Colonic mucosa (tissue), 4 donors: ENCODE results near the gene INPP5F. TPM values are rescaled to one million over a fixed set of nuclear protein-coding genes. Genes with fewer than 3 reads are reported as not detected.
"Not testable (repeated sequence)": the region's sequence is repeated elsewhere in the genome, so short reads cannot be mapped to it uniquely, and the experiment has no call there.

Experiments
- DNase-seq: peaks from one replicate; pipeline ENCODE4 v3.0.0-alpha.2; 2020
- H3K27ac ChIP-seq: fragments of 200-600 bp; one replicate; pipeline ENCODE4 v1.8.0; 2021
- H3K27me3 ChIP-seq: fragments of 200-600 bp; one replicate; pipeline ENCODE4 v1.8.0; 2021
- H3K36me3 ChIP-seq: fragments of 200-600 bp; one replicate; pipeline ENCODE4 v1.8.0; 2021
- H3K4me1 ChIP-seq: fragments of 200-600 bp; one replicate; pipeline ENCODE4 v1.8.0; 2021; ENCODE audit warnings: mild to moderate bottlenecking
- H3K4me3 ChIP-seq: fragments of 200-600 bp; one replicate; pipeline ENCODE4 v1.8.0; 2021
- H3K9ac ChIP-seq, 2 donors: one replicate each; pipeline ENCODE4 v1.7.0; 2013; ENCODE audit warnings: control low read depth in 2 of 2, low read depth in 2 of 2, low read length in 2 of 2
- H3K9me3 ChIP-seq: fragments of 200-600 bp; one replicate; pipeline ENCODE4 v1.8.0; 2021
- intact Hi-C: fragments of 100-400 bp; cut with DNase I; formaldehyde crosslinking; loops from one replicate; pipeline ENCODE4 v1.14.1; 2022
- total RNA-seq, 2 donors: library from RNA; stranded (reverse); fragmentation: NEBNext Ultra II Directional in 1 of 2; extraction: Animal tissue kit (Norgen Biotek cat#: 25700) in 1 of 2; gene quantifications; one replicate each; pipeline ENCODE4 v1.2.1, GENCODE V29; 2021
- TF ChIP-seq, protein P1 (sequence below): fragments of 200-600 bp; IDR thresholded peaks from one replicate; pipeline ENCODE4 v1.8.0; 2022; ENCODE audit warnings: antibody characterized with exemption, mild to moderate bottlenecking
- donor health status: healthy.
- donor health status: DM: no; HTN: no; CAD: no.
- donor health status: DM: no; HTN: no; CAD: no.

INPP5F gene
- total RNA-seq, 2 donors from 2014 or later, result 12.6 to 15.6 TPM

DNA sequence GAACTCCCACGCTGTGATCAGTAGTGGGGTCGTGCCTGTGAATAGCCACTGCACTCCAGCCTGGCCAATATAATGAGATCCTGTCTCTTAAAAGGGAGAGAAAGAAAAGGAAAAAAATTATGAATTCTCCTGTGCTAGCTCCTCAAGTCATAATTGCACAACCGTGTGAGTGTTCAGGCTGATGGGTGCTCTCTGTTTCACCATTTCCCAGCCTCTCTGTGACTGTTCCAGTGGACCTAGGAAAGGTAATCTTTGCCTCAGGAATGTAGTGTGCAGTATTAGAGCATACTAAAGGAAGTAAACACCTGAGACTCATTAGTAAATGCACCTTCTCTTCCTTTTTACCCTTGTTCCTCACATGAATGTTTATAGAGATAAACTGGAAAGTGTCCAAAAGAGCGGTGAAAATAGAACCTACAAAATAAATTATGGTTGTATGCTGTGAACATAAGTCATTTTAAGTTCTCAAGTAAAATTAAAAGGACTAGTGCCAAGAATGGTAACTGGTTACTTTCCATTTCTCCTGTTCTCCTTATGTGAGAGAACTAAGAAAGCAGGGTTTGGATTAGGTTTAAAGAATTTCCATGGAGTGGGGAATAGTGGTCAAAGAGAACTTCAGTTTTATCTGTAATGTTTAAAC is 42.7 kb downstream of the INPP5F start:
- H3K9ac ChIP-seq, result no peak overlapping the region
- no peaks in the 10 kb centered on the region for H3K4me1 ChIP-seq
- H3K9me3 ChIP-seq, result no peaks in the 10 kb centered on the region
- no peak for DNase-seq
- TF ChIP-seq, protein P1, sequence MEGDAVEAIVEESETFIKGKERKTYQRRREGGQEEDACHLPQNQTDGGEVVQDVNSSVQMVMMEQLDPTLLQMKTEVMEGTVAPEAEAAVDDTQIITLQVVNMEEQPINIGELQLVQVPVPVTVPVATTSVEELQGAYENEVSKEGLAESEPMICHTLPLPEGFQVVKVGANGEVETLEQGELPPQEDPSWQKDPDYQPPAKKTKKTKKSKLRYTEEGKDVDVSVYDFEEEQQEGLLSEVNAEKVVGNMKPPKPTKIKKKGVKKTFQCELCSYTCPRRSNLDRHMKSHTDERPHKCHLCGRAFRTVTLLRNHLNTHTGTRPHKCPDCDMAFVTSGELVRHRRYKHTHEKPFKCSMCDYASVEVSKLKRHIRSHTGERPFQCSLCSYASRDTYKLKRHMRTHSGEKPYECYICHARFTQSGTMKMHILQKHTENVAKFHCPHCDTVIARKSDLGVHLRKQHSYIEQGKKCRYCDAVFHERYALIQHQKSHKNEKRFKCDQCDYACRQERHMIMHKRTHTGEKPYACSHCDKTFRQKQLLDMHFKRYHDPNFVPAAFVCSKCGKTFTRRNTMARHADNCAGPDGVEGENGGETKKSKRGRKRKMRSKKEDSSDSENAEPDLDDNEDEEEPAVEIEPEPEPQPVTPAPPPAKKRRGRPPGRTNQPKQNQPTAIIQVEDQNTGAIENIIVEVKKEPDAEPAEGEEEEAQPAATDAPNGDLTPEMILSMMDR, result no peak
- H3K27ac ChIP-seq, result no peak overlapping the region
- no peaks in the 10 kb centered on the region for H3K27me3 ChIP-seq
- H3K36me3 ChIP-seq, result no peaks in the 10 kb centered on the region
- intact Hi-C loops, result no loop called here
- H3K4me3 ChIP-seq, result no peak overlapping the region

DNA sequence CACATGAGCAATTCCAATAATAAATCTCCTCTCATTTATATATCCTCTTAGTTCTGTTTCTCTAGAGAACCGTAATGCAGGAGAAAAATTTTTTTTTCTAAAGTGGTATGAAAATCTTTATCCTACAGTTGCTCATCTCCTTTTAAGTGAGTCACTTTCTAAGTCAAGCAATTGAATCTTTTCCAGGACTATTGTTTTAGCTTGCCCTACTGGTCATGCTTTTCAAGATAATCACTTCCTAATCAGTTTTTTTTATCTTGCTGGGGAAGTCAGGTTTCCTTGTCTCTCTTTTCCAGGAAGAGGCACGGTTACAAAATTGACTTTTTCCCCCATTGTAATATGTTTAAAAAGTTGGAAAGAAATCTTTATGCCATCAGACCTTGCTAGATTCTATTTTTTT is 44.0 kb downstream of the INPP5F start:
- Histone ChIP-seq H3K9ac (no peak overlapping the region), H3K4me3 (no peak overlapping the region), H3K27ac (no peak overlapping the region), H3K4me1 (no peaks in the 10 kb centered on the region), H3K27me3 (no peaks in the 10 kb centered on the region), H3K36me3 (no peaks in the 10 kb centered on the region), H3K9me3 (no peaks in the 10 kb centered on the region)
- TF ChIP-seq, protein P1, result no peak
- intact Hi-C loops, result no loop called here
- DNase-seq, result no peak

DNA sequence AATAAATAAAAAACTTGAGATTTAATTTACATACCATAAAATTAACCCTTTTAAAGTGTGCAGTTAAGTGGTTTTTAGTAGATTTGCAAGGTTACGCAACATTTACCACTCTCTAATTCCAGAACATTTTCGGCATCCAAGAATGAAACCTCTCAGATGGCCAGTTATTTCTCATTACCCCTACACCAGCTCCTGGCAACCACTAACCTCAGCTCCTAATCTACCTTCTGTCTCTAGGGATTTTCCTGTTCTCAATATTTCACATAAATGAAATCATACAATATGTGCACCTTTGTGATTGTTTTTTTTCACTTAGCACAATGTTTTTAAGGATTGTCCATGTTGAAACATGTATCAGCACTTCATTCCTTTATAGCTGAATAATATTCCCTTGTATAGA is 45.1 kb downstream of the INPP5F start:
- H3K36me3 ChIP-seq, result no peaks in the 10 kb centered on the region
- H3K9ac ChIP-seq, result no peak overlapping the region
- intact Hi-C loops, result no loop called here
- no peaks in the 10 kb centered on the region for H3K9me3 ChIP-seq
- no peaks in the 10 kb centered on the region for H3K4me1 ChIP-seq
- H3K27me3 ChIP-seq, result no peaks in the 10 kb centered on the region
- no peak overlapping the region for H3K4me3 ChIP-seq
- DNase-seq, result no peak
- H3K27ac ChIP-seq, result no peak overlapping the region
- TF ChIP-seq, protein P1, result no peak

DNA sequence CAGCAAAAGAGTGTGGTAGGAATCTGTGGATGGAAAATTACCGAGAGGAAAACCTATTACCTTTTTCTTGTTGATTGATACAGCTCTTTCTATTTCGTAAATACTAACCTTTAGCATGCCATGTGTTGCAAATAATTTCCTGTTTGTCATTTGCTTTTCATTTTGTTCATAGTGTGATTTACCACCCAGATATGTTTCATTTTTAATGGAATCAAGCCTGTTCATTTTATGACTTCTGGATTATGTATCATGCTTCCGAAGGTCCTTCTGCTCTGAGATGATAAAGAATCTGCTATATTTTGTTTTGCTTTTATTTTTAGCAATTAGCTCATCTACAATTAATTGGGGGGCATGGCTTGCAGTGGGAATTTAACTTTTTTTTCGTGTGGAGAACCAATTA is 46.5 kb downstream of the INPP5F start:
- Histone ChIP-seq H3K27ac (no peak overlapping the region), H3K4me3 (no peak overlapping the region), H3K4me1 (no peaks in the 10 kb centered on the region), H3K36me3 (no peaks in the 10 kb centered on the region), H3K9me3 (no peaks in the 10 kb centered on the region), H3K9ac (no peak overlapping the region), H3K27me3 (no peaks in the 10 kb centered on the region)
- TF ChIP-seq, protein P1, result no peak
- intact Hi-C loops, result no loop called here
- no peak for DNase-seq

DNA sequence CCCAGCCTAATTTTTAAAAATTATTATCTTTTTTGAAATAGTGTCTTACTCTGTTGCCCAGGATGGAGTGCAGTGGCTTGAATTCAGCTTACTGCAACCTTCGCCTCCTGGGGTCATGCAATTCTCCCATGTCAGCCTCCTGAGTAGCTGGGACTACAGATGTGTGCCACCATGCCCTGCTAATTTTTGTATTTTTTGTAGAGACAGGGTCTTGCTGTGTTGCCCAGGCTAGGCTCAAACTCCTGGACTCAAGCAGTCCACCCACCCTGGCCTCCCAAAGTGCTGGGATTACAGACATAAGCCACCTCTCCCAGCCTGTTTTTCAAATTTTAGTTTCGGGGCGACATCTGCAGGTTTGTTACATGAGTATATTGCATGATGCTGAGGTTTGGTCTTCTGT is 47.2 kb downstream of the INPP5F start:
- H3K36me3 ChIP-seq, H3K4me3 ChIP-seq, H3K9me3 ChIP-seq, H3K4me1 ChIP-seq, intact Hi-C loops, H3K27ac ChIP-seq, H3K9ac ChIP-seq, DNase-seq, H3K27me3 ChIP-seq: not testable (repeated sequence)

DNA sequence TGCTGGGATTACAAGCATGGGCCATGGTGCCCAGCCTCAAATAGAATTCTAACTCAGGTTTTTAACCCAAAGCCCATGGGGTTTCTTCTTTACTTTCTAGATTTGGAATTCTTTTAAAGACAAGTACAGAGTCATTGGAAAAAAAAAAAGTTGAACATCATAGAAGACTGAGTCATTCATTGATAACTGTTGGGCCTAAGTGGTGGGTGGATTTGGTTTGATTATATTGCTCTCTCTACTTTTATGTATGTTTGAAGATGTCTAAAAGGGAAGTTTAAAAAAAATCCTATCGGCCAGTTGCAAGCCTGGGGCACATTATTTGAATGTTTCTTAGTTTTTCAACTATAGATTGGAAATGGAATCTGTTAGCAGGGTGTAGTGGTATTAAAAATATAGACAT is 49.7 kb downstream of the INPP5F start:
- intact Hi-C loops, result no loop called here
- H3K27ac ChIP-seq, result no peak overlapping the region
- H3K4me3 ChIP-seq, result no peak overlapping the region
- no peak for DNase-seq
- H3K4me1 ChIP-seq, result no peaks in the 10 kb centered on the region
- H3K9me3 ChIP-seq, result no peaks in the 10 kb centered on the region
- H3K27me3 ChIP-seq, result no peaks in the 10 kb centered on the region
- no peak overlapping the region for H3K9ac ChIP-seq
- no peaks in the 10 kb centered on the region for H3K36me3 ChIP-seq
- TF ChIP-seq, protein P1, result no peak
